ENCODE measurements around the gene CD151.

The CD151 gene

DNA sequence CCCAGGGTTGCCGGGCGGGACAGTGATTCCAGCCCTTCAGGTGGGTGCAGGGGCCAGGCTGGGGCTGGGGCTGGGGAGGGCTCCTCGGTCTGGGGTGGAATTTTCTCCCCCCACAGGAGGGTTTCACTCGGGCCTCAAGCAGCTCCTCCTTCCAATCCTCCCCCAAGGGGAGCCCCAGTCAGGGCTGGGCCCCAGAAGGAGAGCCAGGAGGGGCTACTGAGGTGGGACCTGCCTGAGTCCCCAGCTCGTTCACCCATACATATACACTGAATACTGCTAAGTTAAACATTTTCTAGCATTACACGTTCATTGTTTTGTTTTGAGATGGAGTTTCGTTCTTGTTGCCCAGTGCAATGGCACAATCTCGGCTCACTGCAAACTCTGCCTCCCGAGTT lies 6.5 kb upstream of the CD151 start:
- no peak for DNase-seq (ENCODE audit: low read depth)
- H3K4me3 ChIP-seq (ENCODE audit: low read depth, low read length) = peak overlapping the region; percentile 75; the same call in 1 of the 2 replicates
- TF ChIP-seq, protein P1, sequence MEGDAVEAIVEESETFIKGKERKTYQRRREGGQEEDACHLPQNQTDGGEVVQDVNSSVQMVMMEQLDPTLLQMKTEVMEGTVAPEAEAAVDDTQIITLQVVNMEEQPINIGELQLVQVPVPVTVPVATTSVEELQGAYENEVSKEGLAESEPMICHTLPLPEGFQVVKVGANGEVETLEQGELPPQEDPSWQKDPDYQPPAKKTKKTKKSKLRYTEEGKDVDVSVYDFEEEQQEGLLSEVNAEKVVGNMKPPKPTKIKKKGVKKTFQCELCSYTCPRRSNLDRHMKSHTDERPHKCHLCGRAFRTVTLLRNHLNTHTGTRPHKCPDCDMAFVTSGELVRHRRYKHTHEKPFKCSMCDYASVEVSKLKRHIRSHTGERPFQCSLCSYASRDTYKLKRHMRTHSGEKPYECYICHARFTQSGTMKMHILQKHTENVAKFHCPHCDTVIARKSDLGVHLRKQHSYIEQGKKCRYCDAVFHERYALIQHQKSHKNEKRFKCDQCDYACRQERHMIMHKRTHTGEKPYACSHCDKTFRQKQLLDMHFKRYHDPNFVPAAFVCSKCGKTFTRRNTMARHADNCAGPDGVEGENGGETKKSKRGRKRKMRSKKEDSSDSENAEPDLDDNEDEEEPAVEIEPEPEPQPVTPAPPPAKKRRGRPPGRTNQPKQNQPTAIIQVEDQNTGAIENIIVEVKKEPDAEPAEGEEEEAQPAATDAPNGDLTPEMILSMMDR (IDR thresholded peaks at IDR 0.05; ENCODE audit: insufficient read depth, low read depth, low read length, missing control alignments) = no peak

DNA sequence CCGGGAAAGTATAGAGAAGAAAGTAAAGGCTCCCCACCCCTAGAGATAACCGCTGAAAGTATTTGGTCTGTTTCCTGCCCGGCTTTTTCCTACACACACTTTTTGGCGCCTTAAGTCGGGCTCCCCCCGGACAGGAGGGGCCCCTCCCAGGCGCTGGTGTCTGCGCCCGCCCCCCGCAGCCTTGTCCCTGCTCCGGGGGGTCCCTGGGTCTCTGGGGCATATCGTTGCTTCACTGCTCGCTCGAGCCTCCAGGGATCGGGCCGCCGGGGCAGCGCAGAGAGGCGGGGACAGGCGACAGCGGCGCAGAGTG lies 6.0 kb upstream of the CD151 start:
- TF ChIP-seq, protein P1 (IDR thresholded peaks at IDR 0.05; ENCODE audit: insufficient read depth, low read depth, low read length, missing control alignments) = no peak
- peak; percentile 46 for DNase-seq (ENCODE audit: low read depth)
- H3K4me3 ChIP-seq (ENCODE audit: low read depth, low read length) = peak overlapping the region; percentile 75

DNA sequence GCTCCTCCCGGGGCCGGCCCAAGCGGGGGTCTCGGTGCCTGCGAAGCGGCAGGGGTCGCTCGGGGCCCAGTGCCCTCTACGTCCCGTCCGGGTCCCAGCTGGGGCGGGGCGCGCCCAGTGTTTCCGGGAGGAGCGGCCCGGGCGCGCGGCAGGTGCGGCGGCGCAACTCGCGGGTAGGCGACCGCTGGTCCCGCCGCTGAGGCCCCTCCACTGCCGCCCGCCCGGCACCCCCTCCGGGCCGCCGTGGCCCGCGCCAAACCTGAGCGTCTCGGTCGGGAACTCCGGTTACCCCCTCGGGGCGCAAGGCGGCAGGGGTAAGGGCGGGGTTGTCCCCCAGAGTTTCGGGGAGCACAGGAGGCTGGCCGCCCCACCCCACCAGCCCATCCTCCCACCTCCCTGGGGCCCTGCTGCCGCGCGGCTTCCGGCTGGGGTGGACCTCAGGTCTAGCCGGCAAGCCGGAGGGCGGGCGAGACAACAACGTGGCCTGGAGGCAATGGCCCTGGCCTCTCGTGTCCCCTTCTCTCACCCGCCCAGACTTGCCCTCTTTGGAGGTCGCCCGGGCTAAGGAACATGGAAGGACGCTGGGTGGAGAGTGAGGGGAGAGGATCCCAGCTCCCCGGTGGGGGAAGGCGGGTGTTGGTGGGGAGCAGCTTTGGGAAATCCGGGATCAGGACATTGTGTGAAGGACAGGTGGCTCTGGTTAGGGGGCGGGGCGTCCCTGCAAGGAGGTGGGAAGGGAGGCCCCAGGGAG lies 5.4 kb upstream of the CD151 start:
- peak; percentile 86 for DNase-seq (ENCODE audit: low read depth)
- TF ChIP-seq, protein P1 (IDR thresholded peaks at IDR 0.05; ENCODE audit: insufficient read depth, low read depth, low read length, missing control alignments) = no peak
- peak overlapping the region; percentile 75 for H3K4me3 ChIP-seq (ENCODE audit: low read depth, low read length)

DNA sequence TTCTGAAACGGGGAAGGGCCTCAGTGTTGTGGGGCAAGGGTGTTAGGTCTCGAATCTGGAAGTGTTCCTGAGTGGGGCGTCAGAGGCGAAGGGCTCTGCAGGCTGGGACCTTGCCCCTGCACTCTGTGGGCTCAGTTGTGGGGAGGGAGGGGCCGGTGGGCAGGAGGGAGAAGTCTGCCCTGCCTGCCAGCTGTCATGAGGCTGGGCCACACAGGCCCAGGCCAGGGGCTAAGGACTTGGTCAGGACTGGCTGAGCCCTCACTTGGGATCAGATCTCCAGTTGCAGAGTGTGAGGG lies 4.9 kb upstream of the CD151 start, which contains the start of gene CRACR2B:
TSS of gene CRACR2B (plus strand) at position 23 of the 296 bp plus-strand sequence. CDS start 689 bp downstream, outside the sequence.
- DNase-seq (ENCODE audit: low read depth) = peak; percentile 62
- TF ChIP-seq, protein P1 (IDR thresholded peaks at IDR 0.05; ENCODE audit: insufficient read depth, low read depth, low read length, missing control alignments) = no peak
- peak within 1 kb of the TSS; percentile 75 for H3K4me3 ChIP-seq (ENCODE audit: low read depth, low read length)

DNA sequence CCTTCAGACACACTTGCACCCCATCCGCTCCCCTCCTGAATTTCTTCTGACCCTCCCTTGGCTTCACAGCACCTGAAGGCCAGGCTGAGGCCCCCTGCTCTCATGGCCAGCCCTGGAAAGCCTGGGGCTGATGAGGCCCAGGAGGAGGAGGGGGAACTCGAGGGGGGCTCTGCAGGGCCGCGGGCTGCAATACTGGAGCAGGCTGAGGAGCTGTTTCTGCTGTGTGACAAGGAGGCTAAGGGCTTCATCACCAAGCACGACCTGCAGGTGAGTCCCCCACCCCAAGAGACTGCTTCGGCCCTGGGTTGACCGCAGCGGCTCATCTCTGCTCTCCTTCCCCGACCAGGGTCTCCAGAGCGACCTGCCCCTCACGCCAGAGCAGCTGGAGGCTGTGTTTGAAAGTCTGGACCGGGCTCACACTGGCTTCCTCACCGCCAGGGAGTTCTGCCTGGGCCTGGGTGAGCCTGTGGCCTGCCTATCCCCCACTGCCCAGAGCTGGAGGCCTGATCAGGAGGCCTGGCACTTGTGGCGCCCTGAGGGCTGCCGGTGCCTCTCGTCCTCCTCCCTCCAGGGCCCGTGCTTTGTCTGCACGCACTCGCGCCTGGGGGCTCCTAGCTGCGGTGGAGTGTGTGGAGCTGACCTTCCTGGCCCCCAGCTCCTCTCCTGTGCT lies 4.1 kb upstream of the CD151 start:
- DNase-seq (ENCODE audit: low read depth) = no peak
- no peak overlapping the region for H3K4me3 ChIP-seq (ENCODE audit: low read depth, low read length)
- TF ChIP-seq, protein P1 (IDR thresholded peaks at IDR 0.05; ENCODE audit: insufficient read depth, low read depth, low read length, missing control alignments) = no peak

DNA sequence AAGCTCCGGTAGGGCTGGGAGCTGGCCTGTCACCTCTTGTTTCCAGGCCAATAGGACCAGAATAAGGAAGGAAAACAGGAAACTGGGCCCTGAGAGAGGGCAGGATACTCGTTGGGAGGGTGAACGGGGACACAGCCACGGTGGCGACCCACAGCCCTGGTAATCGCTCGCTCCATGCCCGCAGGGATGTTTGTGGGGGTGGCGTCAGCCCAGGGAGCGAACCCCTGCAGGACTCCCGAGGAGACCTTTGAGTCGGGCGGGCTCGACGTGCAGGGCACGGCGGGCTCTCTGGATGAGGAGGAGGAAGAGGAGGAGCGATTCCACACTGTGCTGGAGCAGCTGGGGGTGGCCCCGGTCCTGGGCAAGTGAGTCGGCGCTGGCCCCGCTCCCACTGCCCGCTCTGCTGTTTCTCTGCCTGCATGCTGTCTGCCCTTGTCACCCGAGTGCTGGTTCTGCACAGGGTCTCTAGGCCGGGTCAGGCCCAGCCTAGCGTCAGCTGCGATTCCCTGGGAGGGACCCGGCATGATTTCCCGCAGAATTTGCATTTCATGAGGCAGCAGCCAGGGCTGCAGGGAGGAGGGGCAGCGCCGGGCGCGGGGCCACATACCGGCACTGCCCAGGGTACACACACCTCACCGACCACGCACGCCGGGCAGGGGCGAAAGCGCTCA lies 3.4 kb upstream of the CD151 start:
- DNase-seq (ENCODE audit: low read depth) = no peak
- TF ChIP-seq, protein P1 (IDR thresholded peaks at IDR 0.05; ENCODE audit: insufficient read depth, low read depth, low read length, missing control alignments) = no peak
- H3K4me3 ChIP-seq (ENCODE audit: low read depth, low read length) = peak overlapping the region; percentile 16; the same call in 1 of the 2 replicates

All from GM12865 (cell line).